Esophagus muscularis mucosa (tissue), 3 donors: ENCODE measurements around the gene NMUR1.

Source experiments
- CTCF ChIP-seq, 3 experiments: fragments of 200-600 bp in 2 of 3; fragments of 450-650 bp in 1 of 3; sonication (generic) in 2 of 3; IDR thresholded peaks; one replicate each; pipeline ENCODE4 v1.5.1; 2017 to 2019; ENCODE audit warnings: antibody characterized with exemption in 3 of 3, mild to moderate bottlenecking in 2 of 3, moderate library complexity in 1 of 3
- EP300 ChIP-seq: sonication (generic); formaldehyde crosslinking; IDR thresholded peaks from one replicate; pipeline ENCODE4 v1.6.1; 2017; ENCODE audit warnings: antibody characterized with exemption

GRCh38 chr2:231475965-231476364 is 54.3 kb downstream of the NMUR1 start:
- TF ChIP-seq CTCF (IDR thresholded peaks at IDR 0.05) (no peak), EP300 (no peak)
